Tibial nerve (tissue), 3 donors: ENCODE results near the gene TBC1D1.

Source experiments
- CTCF ChIP-seq, 5 experiments: fragments of 200-600 bp in 3 of 5; fragments of 450-650 bp in 2 of 5; sonication (generic) in 3 of 5; IDR thresholded peaks; one replicate each; pipeline ENCODE4 v1.5.1; 2016 to 2019; ENCODE audit warnings: antibody characterized with exemption in 5 of 5, mild to moderate bottlenecking in 3 of 5, moderate library complexity in 2 of 5
- POLR2A ChIP-seq, 2 donors: fragments of 450-650 bp; IDR thresholded peaks; one replicate each; pipeline ENCODE4 v1.6.1; 2017; ENCODE audit warnings: antibody characterized with exemption in 2 of 2, mild to moderate bottlenecking in 2 of 2, moderate library complexity in 2 of 2

GRCh38 chr4:38169524-38169923, 278.6 kb downstream of the TBC1D1 start:
- TF ChIP-seq CTCF (IDR thresholded peaks at IDR 0.05) (no peak), POLR2A (IDR thresholded peaks at IDR 0.05) (no peak)
